Testis (tissue), 2 donors: ENCODE data around the gene PEX16.

Experiments used
- CTCF ChIP-seq, 3 experiments: fragments of 450-650 bp in 2 of 3; fragments of 200-600 bp in 1 of 3; sonication (generic) in 1 of 3; IDR thresholded peaks; one replicate each; pipeline ENCODE4 v1.5.1; 2016 to 2019; ENCODE audit warnings: antibody characterized with exemption in 3 of 3, mild to moderate bottlenecking in 2 of 3, moderate library complexity in 1 of 3
- POLR2A ChIP-seq: fragments of 450-650 bp; IDR thresholded peaks from one replicate; pipeline ENCODE4 v1.6.1; 2017; ENCODE audit warnings: antibody characterized with exemption, mild to moderate bottlenecking, moderate library complexity

GRCh38 chr11:45928535-45929215, 11.0 kb upstream of the PEX16 start:
- no peak for TF ChIP-seq CTCF (IDR thresholded peaks at IDR 0.05)
- TF ChIP-seq POLR2A: no peak
